NB4 (cell line): ENCODE data around the gene RARG.

Source experiments
- DNase-seq: peaks from one replicate; pipeline ENCODE4 v3.0.0; 2010; ENCODE audit warnings: low read depth
- H3K4me3 ChIP-seq: one replicate; pipeline ENCODE4 v1.5.1; 2011; ENCODE audit warnings: mild to moderate bottlenecking, low read depth, low read length, moderate library complexity
- CTCF ChIP-seq: IDR thresholded peaks from one replicate; pipeline ENCODE4 v1.5.1; 2012; ENCODE audit warnings: low read depth, low read length
- MAX ChIP-seq: IDR thresholded peaks from 2 replicates; pipeline ENCODE4 v1.6.1; 2011; ENCODE audit warnings: low read depth, low read length
- MYC ChIP-seq: IDR thresholded peaks from 2 replicates; pipeline ENCODE4 v1.6.1; 2011; ENCODE audit warnings: low read depth, low read length
- POLR2A ChIP-seq: IDR thresholded peaks from 2 replicates; pipeline ENCODE4 v1.6.1; 2011; ENCODE audit warnings: mild to moderate bottlenecking; ENCODE audit not compliant: insufficient read length; ENCODE audit errors: extremely low read depth

RARG gene

GRCh38 chr12:53161119-53161911 is 70.7 kb downstream of the RARG start:
- no peak overlapping the region for H3K4me3 ChIP-seq
- TF ChIP-seq POLR2A (no peak), CTCF (no peak), MAX (no peak), MYC (no peak)
- no peak for DNase-seq

- TF ChIP-seq MAX (no peak), MYC (no peak), POLR2A (no peak), CTCF (no peak)
- H3K4me3 ChIP-seq = no peak overlapping the region
- DNase-seq = no peak
These were observed 71.3 kb downstream of the RARG start for GRCh38 chr12:53160673-53161072.
